Measurements from ENCODE around the gene HIC1. TPM values are rescaled to one million over a fixed set of nuclear protein-coding genes. Genes with fewer than 3 reads are reported as not detected.

HIC1 gene
- total and polyA plus RNA-seq, 3 donors from 2014 or later: 8.7 to 38.4 (median 36.1) TPM

DNA sequence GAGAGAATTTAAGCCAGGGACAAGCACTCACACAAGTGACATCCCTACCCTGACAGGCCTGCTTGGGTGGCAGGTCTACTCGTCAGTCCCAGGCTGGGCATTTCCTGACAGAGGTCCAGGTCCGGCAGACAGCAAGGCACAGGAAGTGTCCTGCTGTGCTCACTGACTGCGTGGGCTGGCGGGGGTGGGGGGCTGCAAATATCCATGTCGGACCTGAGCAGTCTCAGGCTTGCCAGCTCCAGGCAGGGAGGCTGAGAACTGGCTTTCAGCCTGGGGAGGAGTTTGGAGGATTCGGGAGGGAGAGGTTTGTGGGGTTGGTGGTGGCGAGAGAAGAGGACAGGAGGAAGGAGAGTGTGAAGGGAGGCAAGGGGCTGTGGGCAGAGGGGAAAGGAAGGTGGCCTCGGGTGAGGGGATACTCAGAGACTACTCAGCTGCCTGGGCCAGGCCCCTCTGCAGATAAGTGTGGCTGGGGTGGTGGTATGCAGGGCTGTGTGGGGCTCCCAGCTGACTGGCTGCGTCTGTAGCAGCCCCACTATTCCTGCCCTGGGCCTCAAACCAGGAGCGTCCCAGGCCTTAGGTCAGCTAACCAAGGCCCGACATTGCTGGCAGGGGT, 7.8 kb downstream of the HIC1 start:
- Histone ChIP-seq H3K36me3 (ENCODE audit: low read depth, missing control alignments) (no peaks in the 10 kb centered on the region), H3K27me3 (no peaks in the 10 kb centered on the region), H3K4me3 (no peak overlapping the region), H3K4me1 (peaks cover 72% of the 10 kb centered on the region), H3K27ac (peak overlapping the region; percentile 75 to 92), H3K9me3 (no peaks in the 10 kb centered on the region)
- WGBS, 2 donors: 46 to 52% methylated on average over 9 to 11 of the region's 11 CpGs
- intact Hi-C loops (cut with DNase I; ENCODE audit: low total_unique reads): no loop called here
- TF ChIP-seq CTCF (IDR thresholded peaks at IDR 0.05) (no peak), POLR2A (IDR thresholded peaks at IDR 0.05) (no peak)
- DNase-seq: no peak

DNA sequence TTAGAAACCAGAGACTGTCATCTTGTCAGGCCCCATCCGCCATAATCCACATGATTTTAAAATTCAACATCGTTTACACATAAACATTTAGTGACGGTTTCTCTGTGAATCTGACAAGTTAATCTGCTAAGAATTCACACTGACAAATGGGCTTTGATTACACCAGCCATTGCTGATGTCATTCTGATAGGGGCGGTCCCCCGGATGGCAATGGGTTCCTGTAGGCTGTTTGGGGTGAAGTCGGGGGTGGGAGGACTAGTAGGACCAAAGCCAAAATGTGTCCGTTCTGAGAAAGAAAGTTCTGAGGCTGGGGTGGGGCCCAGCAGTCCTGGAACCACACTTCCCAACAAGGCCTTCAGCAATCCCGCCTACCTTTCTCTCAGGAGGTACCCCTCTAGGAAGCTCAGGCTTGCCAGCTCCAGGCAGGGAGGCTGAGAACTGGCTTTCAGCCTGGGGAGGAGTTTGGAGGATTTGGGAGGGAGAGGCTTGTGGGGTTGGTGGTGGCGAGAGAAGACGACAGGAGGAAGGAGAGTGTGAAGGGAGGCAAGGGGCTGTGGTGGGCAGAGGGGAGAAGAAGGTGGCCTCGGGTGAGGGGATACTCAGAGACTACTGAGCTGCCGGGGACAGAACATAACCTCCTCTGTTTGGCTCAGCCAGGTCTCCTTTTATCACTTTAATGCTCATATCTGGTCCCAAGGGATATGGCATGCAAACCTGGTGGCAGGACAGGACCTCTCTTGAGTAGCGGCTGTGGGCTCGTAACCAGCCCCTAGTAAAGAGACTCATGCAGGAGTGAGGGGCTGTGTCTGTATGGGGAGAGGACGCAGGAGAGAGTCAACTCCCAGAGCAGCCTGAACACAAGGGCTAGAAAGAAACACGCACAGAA, 8.6 kb downstream of the HIC1 start:
- Histone ChIP-seq H3K4me3 (no peak overlapping the region), H3K4me1 (peaks cover 80% of the 10 kb centered on the region), H3K27ac (peak overlapping the region; percentile 75 to 92), H3K36me3 (ENCODE audit: low read depth, missing control alignments) (no peaks in the 10 kb centered on the region), H3K27me3 (no peaks in the 10 kb centered on the region), H3K9me3 (no peaks in the 10 kb centered on the region)
- intact Hi-C loops (cut with DNase I; ENCODE audit: low total_unique reads): no loop called here
- TF ChIP-seq POLR2A (IDR thresholded peaks at IDR 0.05): no peak
- WGBS, 2 donors: 61 to 66% methylated on average over 16 of the region's 16 CpGs
- no peak for DNase-seq

DNA sequence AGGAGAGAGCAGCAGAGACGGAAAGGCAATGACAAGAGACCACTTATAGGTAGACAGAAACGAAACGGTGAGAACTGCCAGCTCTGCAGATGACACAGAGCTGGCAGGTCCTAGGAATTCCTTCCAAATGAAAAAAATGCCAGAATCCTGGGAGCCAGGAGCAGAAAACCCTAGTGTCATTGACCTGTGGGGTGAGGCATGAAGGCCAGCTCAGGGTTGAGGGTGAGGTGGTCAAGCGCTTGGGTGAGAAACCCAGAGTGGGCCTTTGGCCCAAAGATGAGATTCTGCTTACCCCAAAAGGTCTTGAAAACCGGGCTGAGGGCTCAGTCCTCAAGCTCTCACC, 9.2 kb downstream of the HIC1 start:
- WGBS, 2 donors: 59 to 63% methylated on average over 5 of the region's 5 CpGs
- no peaks in the 10 kb centered on the region for H3K36me3 ChIP-seq (ENCODE audit: low read depth, missing control alignments)
- H3K27ac ChIP-seq: peak overlapping the region; percentile 53 to 92
- H3K4me3 ChIP-seq: no peak overlapping the region
- TF ChIP-seq POLR2A (IDR thresholded peaks at IDR 0.05): no peak
- TF ChIP-seq CTCF (IDR thresholded peaks at IDR 0.05): no peak
- no peaks in the 10 kb centered on the region for H3K9me3 ChIP-seq
- DNase-seq: no peak
- peaks cover 79% of the 10 kb centered on the region for H3K4me1 ChIP-seq
- intact Hi-C loops (cut with DNase I; ENCODE audit: low total_unique reads): no loop called here
- H3K27me3 ChIP-seq: no peaks in the 10 kb centered on the region

- Histone ChIP-seq H3K27ac (peak overlapping the region; percentile 52 to 92), H3K36me3 (ENCODE audit: low read depth, missing control alignments) (no peaks in the 10 kb centered on the region), H3K27me3 (no peaks in the 10 kb centered on the region), H3K9me3 (no peaks in the 10 kb centered on the region), H3K4me1 (peaks cover 75% of the 10 kb centered on the region), H3K4me3 (no peak overlapping the region)
- WGBS, 2 donors: 90% methylated on average over 6 of the region's 6 CpGs; no CpG with 5 or more reads in 1 of the 2 donors
- DNase-seq: no peak
- TF ChIP-seq POLR2A (IDR thresholded peaks at IDR 0.05): no peak
- no peak for TF ChIP-seq CTCF (IDR thresholded peaks at IDR 0.05)
- intact Hi-C loops (cut with DNase I; ENCODE audit: low total_unique reads): no loop called here
Measured at GRCh38 chr17:2064520-2064971, 9.6 kb downstream of the HIC1 start.

GRCh38 chr17:2064980-2065785, 10.3 kb downstream of the HIC1 start:
- Histone ChIP-seq H3K4me1 (peaks cover 69% of the 10 kb centered on the region), H3K4me3 (no peak overlapping the region), H3K27me3 (no peaks in the 10 kb centered on the region), H3K27ac (peak overlapping the region; percentile 52 to 92), H3K9me3 (no peaks in the 10 kb centered on the region), H3K36me3 (ENCODE audit: low read depth, missing control alignments) (no peaks in the 10 kb centered on the region)
- intact Hi-C loops (cut with DNase I; ENCODE audit: low total_unique reads): no loop called here
- DNase-seq: no peak
- TF ChIP-seq CTCF (IDR thresholded peaks at IDR 0.05): peak in 1 of 3 experiments; percentile 13
- no peak for TF ChIP-seq POLR2A (IDR thresholded peaks at IDR 0.05)
- WGBS, 2 donors: 79 to 87% methylated on average over 20 to 22 of the region's 24 CpGs
